ENCODE results near the gene HOXB5.

HOXB5 gene

DNA sequence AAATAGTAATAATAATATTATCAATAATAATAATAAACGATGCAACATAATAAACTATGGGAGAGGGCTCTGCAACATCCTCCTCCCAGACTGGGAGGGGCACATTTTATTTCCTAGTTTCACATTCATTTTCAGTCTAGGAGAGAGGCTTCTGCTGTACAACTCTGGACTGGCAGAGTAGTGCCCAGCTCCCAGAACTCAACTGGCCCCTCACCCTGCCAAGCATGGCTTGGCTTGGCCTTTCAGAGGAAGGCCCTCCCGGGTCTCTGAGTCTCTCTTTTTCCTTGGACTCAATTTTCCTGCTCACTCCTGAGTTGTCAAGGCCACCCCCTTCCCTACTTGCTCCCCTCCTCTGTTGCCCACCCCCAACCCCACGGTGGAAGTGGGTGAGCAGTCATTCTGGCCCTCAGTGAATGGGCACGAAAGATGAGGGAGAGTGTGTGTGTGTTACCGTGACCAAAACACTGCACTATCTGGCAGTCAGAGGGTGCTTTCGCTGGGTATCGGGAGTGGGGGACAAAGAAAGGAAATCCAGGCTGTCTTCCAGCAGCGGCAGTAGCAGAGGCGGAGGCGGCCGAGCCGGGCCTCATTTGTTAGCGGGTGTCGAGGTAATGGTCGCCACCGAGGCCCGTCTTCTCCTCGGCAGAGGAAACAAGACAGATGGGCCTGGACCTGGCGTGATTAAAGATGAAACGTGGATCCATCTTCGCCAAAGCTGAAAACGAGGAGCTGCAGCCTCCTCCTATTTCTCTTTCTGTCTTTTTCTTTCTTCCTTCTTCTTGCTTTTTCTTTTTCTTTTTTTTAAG, 17.7 kb downstream of the HOXB5 start:
- H3K27ac ChIP-seq = no peak overlapping the region
- no peak for TF ChIP-seq ZFX (IDR thresholded peaks at IDR 0.05; ENCODE audit: borderline replicate concordance)
- TF ChIP-seq, protein P1, sequence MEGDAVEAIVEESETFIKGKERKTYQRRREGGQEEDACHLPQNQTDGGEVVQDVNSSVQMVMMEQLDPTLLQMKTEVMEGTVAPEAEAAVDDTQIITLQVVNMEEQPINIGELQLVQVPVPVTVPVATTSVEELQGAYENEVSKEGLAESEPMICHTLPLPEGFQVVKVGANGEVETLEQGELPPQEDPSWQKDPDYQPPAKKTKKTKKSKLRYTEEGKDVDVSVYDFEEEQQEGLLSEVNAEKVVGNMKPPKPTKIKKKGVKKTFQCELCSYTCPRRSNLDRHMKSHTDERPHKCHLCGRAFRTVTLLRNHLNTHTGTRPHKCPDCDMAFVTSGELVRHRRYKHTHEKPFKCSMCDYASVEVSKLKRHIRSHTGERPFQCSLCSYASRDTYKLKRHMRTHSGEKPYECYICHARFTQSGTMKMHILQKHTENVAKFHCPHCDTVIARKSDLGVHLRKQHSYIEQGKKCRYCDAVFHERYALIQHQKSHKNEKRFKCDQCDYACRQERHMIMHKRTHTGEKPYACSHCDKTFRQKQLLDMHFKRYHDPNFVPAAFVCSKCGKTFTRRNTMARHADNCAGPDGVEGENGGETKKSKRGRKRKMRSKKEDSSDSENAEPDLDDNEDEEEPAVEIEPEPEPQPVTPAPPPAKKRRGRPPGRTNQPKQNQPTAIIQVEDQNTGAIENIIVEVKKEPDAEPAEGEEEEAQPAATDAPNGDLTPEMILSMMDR (IDR thresholded peaks at IDR 0.05) = no peak

DNA sequence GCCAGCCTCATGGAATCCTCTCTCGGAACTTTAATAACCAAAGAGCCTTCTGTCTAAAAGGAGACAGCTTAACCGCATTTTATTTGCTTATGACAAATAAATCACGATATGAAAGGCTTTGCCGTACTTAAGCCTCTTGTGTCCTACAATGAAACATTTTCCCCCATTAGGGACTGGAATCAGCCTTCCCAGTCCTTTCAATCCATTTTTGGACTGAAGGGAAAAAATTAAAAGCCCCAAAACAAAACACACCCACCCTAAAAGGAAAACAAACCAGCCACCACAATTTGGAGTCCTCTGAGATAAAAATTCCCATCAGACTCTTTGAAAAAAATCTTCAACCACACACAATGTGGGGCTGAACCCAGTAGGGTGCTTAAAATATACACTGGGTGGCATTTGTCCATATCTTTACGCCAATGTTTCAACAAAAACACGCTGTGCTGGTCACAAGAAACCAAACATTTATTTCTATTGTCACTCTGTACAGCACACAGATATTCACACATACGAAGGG, 18.5 kb downstream of the HOXB5 start:
- H3K27ac ChIP-seq = no peak overlapping the region
- TF ChIP-seq ZFX (IDR thresholded peaks at IDR 0.05; ENCODE audit: borderline replicate concordance) = no peak
- TF ChIP-seq, protein P1 (IDR thresholded peaks at IDR 0.05) = no peak

- TF ChIP-seq, protein P1 (IDR thresholded peaks at IDR 0.05) = no peak
- TF ChIP-seq ZFX (IDR thresholded peaks at IDR 0.05; ENCODE audit: borderline replicate concordance) = no peak
Observed at GRCh38 chr17:48574505-48575065, 19.0 kb downstream of the HOXB5 start.

DNA sequence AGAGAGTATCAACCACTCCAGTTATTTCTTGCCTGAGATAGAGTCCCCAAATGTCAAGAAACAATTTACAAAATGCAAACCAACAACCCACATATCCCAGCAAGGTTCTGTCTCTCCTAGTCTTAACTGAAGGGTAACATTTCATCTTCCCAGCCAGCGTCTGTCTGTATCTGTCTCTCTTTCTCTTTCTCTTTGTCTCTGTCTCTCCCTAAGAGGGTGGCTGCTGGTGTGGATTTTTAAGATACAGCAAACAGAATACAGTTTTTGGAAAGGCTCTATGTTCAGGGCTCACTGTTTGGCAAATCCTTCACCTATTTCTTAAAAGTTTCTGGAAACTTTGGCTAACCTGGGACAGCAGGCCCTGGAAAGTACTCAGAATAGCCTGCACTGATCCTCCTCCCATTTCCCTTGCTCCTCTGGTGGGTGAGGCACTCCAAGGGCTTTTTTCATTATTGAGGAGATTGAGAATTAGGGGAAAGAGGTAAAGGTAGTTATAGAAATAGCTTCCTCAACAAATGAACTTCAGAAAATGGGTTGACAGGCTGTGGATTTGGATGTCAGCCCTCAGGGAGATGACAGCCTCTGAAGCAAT, 21.7 kb downstream of the HOXB5 start:
- no peak for TF ChIP-seq ZFX (IDR thresholded peaks at IDR 0.05; ENCODE audit: borderline replicate concordance)
- TF ChIP-seq, protein P1 (IDR thresholded peaks at IDR 0.05) = no peak
- no peak overlapping the region for H3K27ac ChIP-seq

More at GRCh38 chr17:48574505-48575065, 19.0 kb downstream of the HOXB5 start:
- H3K27ac ChIP-seq = no peak overlapping the region

GRCh38 chr17:48571024-48571818, 22.4 kb downstream of the HOXB5 start:
- no peak overlapping the region for H3K27ac ChIP-seq
- TF ChIP-seq, protein P1 (IDR thresholded peaks at IDR 0.05) = no peak
- TF ChIP-seq ZFX (IDR thresholded peaks at IDR 0.05; ENCODE audit: borderline replicate concordance) = no peak

- H3K27ac ChIP-seq = no peak overlapping the region
- no peak for TF ChIP-seq ZFX (IDR thresholded peaks at IDR 0.05; ENCODE audit: borderline replicate concordance)
- TF ChIP-seq, protein P1 (IDR thresholded peaks at IDR 0.05) = no peak
Observed at GRCh38 chr17:48570325-48571023, 23.1 kb downstream of the HOXB5 start.
